HepG2 (cell line): ENCODE results near the gene MAGI1.

Experiments used
- ARID4A ChIP-seq: sonication (generic); formaldehyde crosslinking; IDR thresholded peaks from 2 replicates; pipeline ENCODE4 v1.5.0; 2020; ENCODE audit warnings: mild to moderate bottlenecking, missing genetic modification reagents, borderline replicate concordance
- BHLHE40 ChIP-seq: IDR thresholded peaks from 2 replicates; pipeline ENCODE4 v1.6.1; 2011; ENCODE audit warnings: low read length, improper control_type of control experiment
- BRCA1 ChIP-seq: sonication (generic); formaldehyde crosslinking; IDR thresholded peaks from 2 replicates; pipeline ENCODE4 v1.4.0; 2020; ENCODE audit warnings: missing genetic modification reagents
- CTCF ChIP-seq: sonication (generic); formaldehyde crosslinking; IDR thresholded peaks from 2 replicates; pipeline ENCODE4 v1.5.0; 2020; ENCODE audit warnings: mild to moderate bottlenecking, missing genetic modification reagents, moderate library complexity
- EP300 ChIP-seq, 3 experiments: sonication (generic) in 1 of 3; formaldehyde crosslinking in 1 of 3; IDR thresholded peaks; 2 replicates each; pipeline versions ENCODE4 v1.5.1 to v1.6.1; 2011 to 2020; ENCODE audit warnings: low read depth in 2 of 3, low read length in 2 of 3, borderline replicate concordance in 1 of 3, improper control_type of control experiment in 1 of 3, mild to moderate bottlenecking in 1 of 3, missing genetic modification reagents in 1 of 3, moderate library complexity in 1 of 3
- GABPA ChIP-seq, 2 experiments: IDR thresholded peaks; 2 replicates each; pipeline ENCODE4 v1.6.1; 2011 to 2016; ENCODE audit warnings: low read depth in 2 of 2, low read length in 1 of 2, missing biosample characterization in 1 of 2, missing genetic modification characterization in 1 of 2
- KAT8 ChIP-seq: IDR thresholded peaks from 2 replicates; pipeline ENCODE4 v1.6.1; 2016; ENCODE audit warnings: missing genetic modification reagents, missing compliant biosample characterization
- POLR2AphosphoS5 ChIP-seq: IDR thresholded peaks from 2 replicates; pipeline ENCODE4 v1.6.1; 2012; ENCODE audit warnings: low read depth, low read length
- TCF7 ChIP-seq: sonication (generic); IDR thresholded peaks from 2 replicates; pipeline ENCODE4 v1.6.1; 2016; ENCODE audit warnings: antibody characterized with exemption, low read depth
- TF ChIP-seq, protein P1 (sequence below): sonication (generic); formaldehyde crosslinking; IDR thresholded peaks from 2 replicates; pipeline ENCODE4 v1.4.0; 2020; ENCODE audit warnings: low read depth, missing genetic modification reagents

GRCh38 chr3:65890328-65890727 lies 148.4 kb downstream of the MAGI1 start:
- TF ChIP-seq ARID4A (CRISPR knock-in tag) (no peak), EP300 (IDR thresholded peaks at IDR 0.05; ENCODE audit: low read depth in 2 of 2, low read length in 2 of 2) (no peak), EP300 (CRISPR knock-in tag; IDR thresholded peaks at IDR 0.05; ENCODE audit: borderline replicate concordance) (no peak), TCF7 (no peak), KAT8 (CRISPR knock-in tag) (no peak), CTCF (CRISPR knock-in tag) (no peak), POLR2AphosphoS5 (no peak), GABPA (IDR thresholded peaks at IDR 0.05; ENCODE audit: low read depth, low read length) (no peak), GABPA (CRISPR knock-in tag; IDR thresholded peaks at IDR 0.05; ENCODE audit: low read depth) (no peak), BRCA1 (CRISPR knock-in tag) (no peak), BHLHE40 (no peak)
- TF ChIP-seq, protein P1, sequence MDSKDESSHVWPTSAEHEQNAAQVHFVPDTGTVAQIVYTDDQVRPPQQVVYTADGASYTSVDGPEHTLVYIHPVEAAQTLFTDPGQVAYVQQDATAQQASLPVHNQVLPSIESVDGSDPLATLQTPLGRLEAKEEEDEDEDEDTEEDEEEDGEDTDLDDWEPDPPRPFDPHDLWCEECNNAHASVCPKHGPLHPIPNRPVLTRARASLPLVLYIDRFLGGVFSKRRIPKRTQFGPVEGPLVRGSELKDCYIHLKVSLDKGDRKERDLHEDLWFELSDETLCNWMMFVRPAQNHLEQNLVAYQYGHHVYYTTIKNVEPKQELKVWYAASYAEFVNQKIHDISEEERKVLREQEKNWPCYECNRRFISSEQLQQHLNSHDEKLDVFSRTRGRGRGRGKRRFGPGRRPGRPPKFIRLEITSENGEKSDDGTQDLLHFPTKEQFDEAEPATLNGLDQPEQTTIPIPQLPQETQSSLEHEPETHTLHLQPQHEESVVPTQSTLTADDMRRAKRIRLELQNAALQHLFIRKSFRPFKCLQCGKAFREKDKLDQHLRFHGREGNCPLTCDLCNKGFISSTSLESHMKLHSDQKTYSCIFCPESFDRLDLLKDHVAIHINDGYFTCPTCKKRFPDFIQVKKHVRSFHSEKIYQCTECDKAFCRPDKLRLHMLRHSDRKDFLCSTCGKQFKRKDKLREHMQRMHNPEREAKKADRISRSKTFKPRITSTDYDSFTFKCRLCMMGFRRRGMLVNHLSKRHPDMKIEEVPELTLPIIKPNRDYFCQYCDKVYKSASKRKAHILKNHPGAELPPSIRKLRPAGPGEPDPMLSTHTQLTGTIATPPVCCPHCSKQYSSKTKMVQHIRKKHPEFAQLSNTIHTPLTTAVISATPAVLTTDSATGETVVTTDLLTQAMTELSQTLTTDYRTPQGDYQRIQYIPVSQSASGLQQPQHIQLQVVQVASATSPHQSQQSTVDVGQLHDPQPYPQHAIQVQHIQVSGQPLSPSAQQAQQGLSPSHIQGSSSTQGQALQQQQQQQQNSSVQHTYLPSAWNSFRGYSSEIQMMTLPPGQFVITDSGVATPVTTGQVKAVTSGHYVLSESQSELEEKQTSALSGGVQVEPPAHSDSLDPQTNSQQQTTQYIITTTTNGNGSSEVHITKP (CRISPR knock-in tag), result no peak
